ENCODE data around the gene CEACAM16. TPM values are rescaled to one million over a fixed set of nuclear protein-coding genes. Genes with fewer than 3 reads are reported as not detected.

The CEACAM16 gene
- total RNA-seq, 1 experiment from 2014 or later = not detected

- no peak overlapping the region for H3K27ac ChIP-seq
- no TSS peak for BruUV-seq (replicated peaks)
- ChIA-PET POLR2A (ENCODE audit: unreplicated experiment) (no interaction called here), CTCF (no interaction called here)
- no peaks in the 10 kb centered on the region for H3K9me2 ChIP-seq (ENCODE audit: insufficient read depth)
- H3K4me1 ChIP-seq (replicated peaks; ENCODE audit: insufficient read depth) = no peaks in the 10 kb centered on the region
- no peak for TF ChIP-seq CTCF (conservative IDR thresholded peaks at IDR 0.05)
- no peak for TF ChIP-seq EZH2 (IDR thresholded peaks at IDR 0.05; ENCODE audit: low read depth)
- no peaks in the 10 kb centered on the region for H4K20me1 ChIP-seq (ENCODE audit: insufficient read depth)
- H3K4me2 ChIP-seq = no peak overlapping the region
- H3F3A ChIP-seq (ENCODE audit: insufficient read depth, low read depth) = peaks cover 6% of the 10 kb centered on the region; the same call in 1 of the 2 replicates
- no peaks in the 10 kb centered on the region for H3K9me3 ChIP-seq (ENCODE audit: insufficient read depth, low read depth)
- H3K79me2 ChIP-seq (ENCODE audit: low read depth) = no peaks in the 10 kb centered on the region
- no peak overlapping the region for H3K4me3 ChIP-seq
- H3K27me3 ChIP-seq (ENCODE audit: insufficient read depth, low read depth) = no peaks in the 10 kb centered on the region
- DNase-seq = no peak
- intact Hi-C loops (cut with micrococcal nuclease; ENCODE audit: unreplicated experiment) = no loop called here
- no peaks in the 10 kb centered on the region for H3K36me3 ChIP-seq (ENCODE audit: low read depth)
- H2AFZ ChIP-seq = no peak overlapping the region
Observed at GRCh38 chr19:44702551-44703176, 3.7 kb downstream of the CEACAM16 start.

- ChIA-PET CTCF (no interaction called here), POLR2A (ENCODE audit: unreplicated experiment) (no interaction called here)
- Histone ChIP-seq H3K4me3 (no peak overlapping the region), H2AFZ (no peak overlapping the region), H3K36me3 (ENCODE audit: low read depth) (no peaks in the 10 kb centered on the region), H3K27ac (no peak overlapping the region), H3F3A (ENCODE audit: insufficient read depth, low read depth) (peaks cover 6% of the 10 kb centered on the region; the same call in 1 of the 2 replicates), H3K4me2 (no peak overlapping the region), H3K9me2 (ENCODE audit: insufficient read depth) (no peaks in the 10 kb centered on the region), H4K20me1 (ENCODE audit: insufficient read depth) (no peaks in the 10 kb centered on the region), H3K9me3 (ENCODE audit: insufficient read depth, low read depth) (no peaks in the 10 kb centered on the region), H3K27me3 (ENCODE audit: insufficient read depth, low read depth) (no peaks in the 10 kb centered on the region), H3K79me2 (ENCODE audit: low read depth) (no peaks in the 10 kb centered on the region), H3K4me1 (replicated peaks; ENCODE audit: insufficient read depth) (no peaks in the 10 kb centered on the region)
- TF ChIP-seq EZH2 (IDR thresholded peaks at IDR 0.05; ENCODE audit: low read depth) (no peak), CTCF (conservative IDR thresholded peaks at IDR 0.05) (no peak)
- BruUV-seq (replicated peaks) = no TSS peak
- intact Hi-C loops (cut with micrococcal nuclease; ENCODE audit: unreplicated experiment) = no loop called here
- no peak for DNase-seq
Observed at GRCh38 chr19:44703336-44704078, 4.6 kb downstream of the CEACAM16 start.

- Histone ChIP-seq H3K9me2 (ENCODE audit: insufficient read depth) (no peaks in the 10 kb centered on the region), H3K4me3 (no peak overlapping the region), H2AFZ (no peak overlapping the region), H3K79me2 (ENCODE audit: low read depth) (no peaks in the 10 kb centered on the region), H3K27me3 (ENCODE audit: insufficient read depth, low read depth) (no peaks in the 10 kb centered on the region), H3F3A (ENCODE audit: insufficient read depth, low read depth) (peaks cover 6% of the 10 kb centered on the region; the same call in 1 of the 2 replicates), H3K4me1 (replicated peaks; ENCODE audit: insufficient read depth) (no peaks in the 10 kb centered on the region), H3K4me2 (no peak overlapping the region), H3K27ac (no peak overlapping the region), H4K20me1 (ENCODE audit: insufficient read depth) (no peaks in the 10 kb centered on the region), H3K9me3 (ENCODE audit: insufficient read depth, low read depth) (no peaks in the 10 kb centered on the region), H3K36me3 (ENCODE audit: low read depth) (no peaks in the 10 kb centered on the region)
- ChIA-PET POLR2A (ENCODE audit: unreplicated experiment) (no interaction called here), CTCF (no interaction called here)
- intact Hi-C loops (cut with micrococcal nuclease; ENCODE audit: unreplicated experiment) = no loop called here
- no peak for DNase-seq
- BruUV-seq (replicated peaks) = no TSS peak
- no peak for TF ChIP-seq CTCF (conservative IDR thresholded peaks at IDR 0.05)
Observed at GRCh38 chr19:44704982-44705381, 6.0 kb downstream of the CEACAM16 start.
